ENCODE results near the gene CCR2. TPM values are rescaled to one million over a fixed set of nuclear protein-coding genes. Genes with fewer than 3 reads are reported as not detected.
A peak's percentile ranks its signal among the peaks of the same experiment; 100 is the strongest.
"Not testable (repeated sequence)": the region's sequence is repeated elsewhere in the genome, so short reads cannot be mapped to it uniquely, and the experiment has no call there.

Gene CCR2
- 1 to 10 TPM; 1.9 to 3.9 TPM for total RNA-seq
- long read RNA-seq: 0 reads

GRCh38 chr3:46353647-46354410 is at the start of gene CCR2:
TSS of gene CCR2 (plus strand) at chr3:46354111. CDS start at chr3:46357528, 3,417 bp downstream.
- ATAC-seq (peak in 1 of 2 donors; percentile 52), DNase-seq (no peak)
- intact Hi-C loops (cut with DNase I): no loop called here

- ATAC-seq (no peak), DNase-seq (no peak)
- intact Hi-C loops (cut with DNase I): no loop called here
Measured at GRCh38 chr3:46304739-46305138, 49.2 kb upstream of the CCR2 start.

- peak; percentile 63 to 92 for ATAC-seq
- DNase-seq: no peak
- intact Hi-C loops (cut with DNase I): no loop called here
Measured at GRCh38 chr3:46312991-46313390, 40.9 kb upstream of the CCR2 start.

- intact Hi-C loops (cut with DNase I): no loop called here
- DNase-seq (no peak), ATAC-seq (no peak)
Measured at GRCh38 chr3:46314517-46314916, 39.4 kb upstream of the CCR2 start.

- DNase-seq: no peak
- intact Hi-C loops (cut with DNase I): no loop called here
- ATAC-seq: no peak
Measured at GRCh38 chr3:46316206-46316605, 37.7 kb upstream of the CCR2 start.

- DNase-seq (no peak), ATAC-seq (no peak)
- intact Hi-C loops (cut with DNase I): no loop called here
Measured at GRCh38 chr3:46318207-46318927, 35.5 kb upstream of the CCR2 start.

GRCh38 chr3:46321461-46322104 is 32.3 kb upstream of the CCR2 start:
- DNase-seq: no peak
- no peak for ATAC-seq
- intact Hi-C loops (cut with DNase I): no loop called here

GRCh38 chr3:46324036-46324435 is 29.9 kb upstream of the CCR2 start:
- intact Hi-C loops (cut with DNase I): no loop called here
- ATAC-seq (no peak), DNase-seq (no peak)

- no peak for DNase-seq
- intact Hi-C loops (cut with DNase I): no loop called here
- peak; percentile 38 to 53 for ATAC-seq
Measured at GRCh38 chr3:46325645-46326300, 28.1 kb upstream of the CCR2 start.

- ATAC-seq, DNase-seq: not testable (repeated sequence)
Measured at GRCh38 chr3:46330676-46331075, 23.2 kb upstream of the CCR2 start.

GRCh38 chr3:46334741-46335478 is 19.0 kb upstream of the CCR2 start:
- DNase-seq: no peak
- peak in 1 of 2 donors; percentile 84 for ATAC-seq
- intact Hi-C loops (cut with DNase I): no loop called here

More at GRCh38 chr3:46330676-46331075, 23.2 kb upstream of the CCR2 start:
- intact Hi-C loops (cut with DNase I): not testable (repeated sequence)

- intact Hi-C loops (cut with DNase I): no loop called here
- ATAC-seq: no peak
- no peak for DNase-seq
Measured at GRCh38 chr3:46335541-46335940, 18.4 kb upstream of the CCR2 start.

- intact Hi-C loops (cut with DNase I): no loop called here
- DNase-seq (no peak), ATAC-seq (no peak)
Measured at GRCh38 chr3:46337911-46338310, 16.0 kb upstream of the CCR2 start.

GRCh38 chr3:46338840-46339239 is 15.1 kb upstream of the CCR2 start:
- DNase-seq (no peak), ATAC-seq (no peak)
- intact Hi-C loops (cut with DNase I): no loop called here

GRCh38 chr3:46344476-46344875 is 9.4 kb upstream of the CCR2 start:
- ATAC-seq (no peak), DNase-seq (no peak)
- intact Hi-C loops (cut with DNase I): no loop called here

GRCh38 chr3:46348823-46349482 is 5.0 kb upstream of the CCR2 start:
- ATAC-seq (no peak), DNase-seq (no peak)
- intact Hi-C loops (cut with DNase I): no loop called here

- ATAC-seq (no peak), DNase-seq (no peak)
- intact Hi-C loops (cut with DNase I): no loop called here
Measured at GRCh38 chr3:46349484-46350261, 4.2 kb upstream of the CCR2 start.

- DNase-seq (no peak), ATAC-seq (no peak)
- intact Hi-C loops (cut with DNase I): no loop called here
Measured at GRCh38 chr3:46350262-46350565, 3.7 kb upstream of the CCR2 start.
